Adipose tissue (tissue), 3 donors: ENCODE measurements around the gene MFSD2A. TPM values are rescaled to one million over a fixed set of nuclear protein-coding genes. Genes with fewer than 3 reads are reported as not detected.

ENCODE experiments used
- H3K27ac ChIP-seq: one replicate; pipeline ENCODE4 v1.5.1; 2013; ENCODE audit warnings: low read depth, low read length
- WGBS, 3 donors: extraction: QIAGEN DNeasy Blood & Tissue Kit; methylation state at CpG; one replicate each; pipeline ENCODE4 v1.1.7; 2013; 5-methylcytosine and 5-hydroxymethylcytosine counted together
- polyA plus RNA-seq, 3 donors: library from polyadenylated mRNA; stranded (reverse); fragments of 200-250 nt; gene quantifications; one replicate each; pipeline ENCODE4 v1.2.3, GENCODE V29; 2013
- donor health status: healthy with polysubstance abuse.
- donor health status: Bipolar disorder and iron deficiency.
- donor health status: healthy.

The MFSD2A gene
- polyA plus RNA-seq, 3 donors = 0.35 to 21.0 (median 1.5) TPM

DNA sequence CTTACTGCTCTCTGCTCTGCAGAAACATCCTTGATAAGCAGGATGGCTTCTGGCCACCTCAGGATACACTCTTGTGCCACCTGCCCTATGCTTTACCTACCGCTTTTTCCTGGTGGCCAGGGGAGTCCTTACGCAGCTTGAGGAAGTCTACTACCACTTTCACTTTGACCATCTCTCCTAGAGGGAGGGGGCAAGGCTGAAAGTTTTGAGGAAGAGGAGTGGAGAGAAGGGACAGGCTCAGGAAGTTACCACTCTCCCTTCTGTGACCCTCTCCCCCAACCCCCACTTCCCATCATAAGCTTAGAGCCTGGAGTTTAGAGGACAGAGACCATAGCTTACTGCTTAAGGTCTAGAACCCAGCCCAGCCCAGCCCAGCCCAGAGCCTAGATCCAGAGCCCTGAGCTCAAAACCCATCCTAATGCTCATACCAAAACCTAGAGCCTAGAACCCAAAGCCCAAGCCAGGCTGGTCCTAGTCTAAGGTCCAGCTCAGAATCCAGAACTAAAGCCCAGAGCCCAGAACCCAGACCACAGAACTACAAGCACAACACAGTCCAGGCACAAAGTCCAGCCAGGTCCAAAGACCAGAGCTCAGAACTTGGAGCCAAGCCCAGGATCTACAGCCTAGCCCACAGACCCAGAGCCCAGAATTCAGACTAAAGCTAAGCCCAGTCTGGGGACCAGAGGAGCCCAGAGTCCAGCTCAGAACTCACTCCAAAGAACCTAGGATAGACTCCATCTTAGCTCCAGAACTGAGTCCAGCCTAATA lies 18.0 kb upstream of the MFSD2A start:
- no peak overlapping the region for H3K27ac ChIP-seq

DNA sequence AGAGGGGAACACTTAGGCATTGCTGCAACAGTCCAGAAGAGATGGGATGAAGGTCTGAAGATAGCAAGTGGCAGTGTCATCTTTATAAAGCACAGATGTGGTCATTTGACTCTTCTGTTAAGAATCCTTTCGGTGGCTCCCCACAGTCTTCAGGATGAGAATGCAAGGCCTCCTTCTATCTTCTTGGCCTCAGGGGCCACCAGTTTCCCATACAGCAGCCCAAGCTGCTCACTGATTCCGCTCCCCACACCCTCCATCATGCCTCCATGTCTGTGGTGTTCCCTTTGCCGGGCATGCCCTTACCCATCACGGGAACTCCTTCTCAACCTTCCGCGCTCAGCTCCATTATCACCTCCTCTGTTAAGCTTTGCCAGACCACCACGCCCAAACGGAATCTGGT lies 16.1 kb upstream of the MFSD2A start:
- no peak overlapping the region for H3K27ac ChIP-seq
- 91 to 97% (median 96%) methylated on average over 8 of the region's 8 CpGs for WGBS, 3 donors

More for the DNA sequence above, 18.0 kb upstream of the MFSD2A start:
- 55 to 97% (median 59%) methylated on average over 2 of the region's 2 CpGs for WGBS, 3 donors

DNA sequence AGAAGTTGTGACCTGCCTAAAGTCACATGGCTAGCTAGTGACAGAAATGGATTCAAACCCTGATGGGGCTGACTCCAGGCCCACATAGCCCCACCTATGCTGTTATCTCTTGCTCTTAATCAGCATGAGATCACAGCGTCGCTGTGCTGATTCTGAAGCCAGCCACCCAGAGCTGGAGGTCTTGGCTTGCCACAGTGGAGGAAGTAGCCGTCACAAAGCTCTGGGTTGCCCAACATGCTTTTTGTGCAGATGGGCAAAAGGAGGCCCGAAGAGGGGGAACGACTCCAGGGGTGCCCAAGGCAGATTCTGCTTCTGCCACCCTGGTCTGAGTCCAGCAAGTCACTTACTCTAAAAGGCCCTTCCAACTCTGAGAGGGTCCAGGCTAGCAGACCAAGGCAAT lies 14.7 kb upstream of the MFSD2A start:
- 37 to 64% (median 46%) methylated on average over 5 of the region's 5 CpGs for WGBS, 3 donors
- H3K27ac ChIP-seq = no peak overlapping the region

DNA sequence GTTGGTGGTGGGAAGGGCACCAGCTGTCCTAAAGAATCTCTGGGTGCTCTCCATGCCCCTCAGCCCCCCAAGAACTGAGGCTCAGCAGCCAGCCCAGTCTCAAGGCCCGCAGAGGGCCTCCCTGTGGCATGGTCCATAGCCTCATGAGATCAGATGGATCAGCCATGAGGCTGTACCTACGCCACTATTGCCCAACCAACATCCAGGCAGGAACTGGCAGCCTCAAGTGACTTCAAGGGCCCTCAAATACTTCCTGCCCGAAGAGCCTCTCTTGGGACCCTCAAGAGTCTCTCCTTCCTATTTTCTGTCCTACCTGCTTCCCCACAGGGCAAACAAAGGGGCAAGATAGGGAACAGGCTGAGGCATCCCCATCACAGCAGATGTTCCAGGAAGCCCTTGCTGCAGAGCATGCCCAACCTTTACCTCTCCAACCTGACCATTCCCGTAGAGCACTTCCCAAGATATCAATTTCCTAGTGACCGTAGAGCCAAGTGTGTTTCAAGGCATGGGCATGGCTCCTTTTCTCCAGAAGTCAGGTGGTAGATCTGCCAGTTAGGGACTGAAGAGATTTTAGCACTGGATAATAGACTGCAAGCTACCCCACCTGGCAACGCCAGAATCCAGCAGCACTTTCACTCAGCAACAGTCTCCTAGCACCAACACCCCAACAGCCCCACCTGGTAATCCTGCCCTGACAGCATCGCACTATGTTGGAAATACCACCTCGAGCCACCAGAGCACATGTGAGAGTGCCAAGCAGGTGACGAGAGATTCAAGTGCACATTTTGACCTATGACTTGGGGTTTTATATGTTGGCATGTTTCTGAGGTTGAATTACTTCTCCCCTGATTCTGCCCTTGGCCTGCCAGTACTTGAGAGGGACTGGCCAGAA lies 13.7 kb upstream of the MFSD2A start:
- 82 to 84% (median 84%) methylated on average over 9 of the region's 9 CpGs for WGBS, 3 donors
- no peak overlapping the region for H3K27ac ChIP-seq

DNA sequence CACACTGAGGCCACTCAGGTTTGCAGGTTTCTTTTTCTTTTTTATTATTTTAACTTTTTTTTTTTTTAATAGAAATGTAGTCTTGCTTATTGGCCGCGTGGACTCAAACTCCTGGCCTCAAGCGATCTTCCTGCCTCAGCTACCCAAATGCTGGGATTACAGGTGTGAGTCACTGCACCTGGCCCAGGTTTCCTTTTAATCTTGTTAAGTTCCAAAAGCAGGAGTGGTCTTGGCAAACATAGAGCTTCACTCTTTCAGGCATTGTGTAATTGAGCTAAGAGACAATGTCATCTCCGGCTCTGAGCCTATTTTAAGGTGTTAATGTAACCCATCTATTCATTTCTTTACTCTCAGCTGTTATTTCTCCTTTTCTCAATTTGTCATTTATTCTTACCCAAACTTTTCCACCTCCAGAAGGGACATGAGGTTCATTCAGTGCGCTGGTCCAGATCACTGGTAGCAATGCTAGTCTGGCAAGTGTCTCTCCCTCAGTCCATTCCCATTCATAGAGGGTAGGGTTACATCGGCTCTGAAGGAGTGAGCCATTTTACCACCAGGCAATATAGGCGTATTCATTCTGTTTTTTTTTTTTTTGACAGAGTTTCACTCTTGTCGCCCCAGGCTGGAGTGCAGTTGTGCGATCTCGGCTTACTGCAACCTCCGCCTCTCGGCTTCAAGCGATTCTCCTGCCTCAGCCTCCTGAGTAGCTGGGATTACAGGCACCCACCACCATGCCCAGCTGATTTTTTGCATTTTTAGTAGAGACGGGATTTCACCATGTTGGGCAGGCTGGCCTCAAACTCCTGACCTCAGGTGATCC lies 11.3 kb upstream of the MFSD2A start:
- no peak overlapping the region for H3K27ac ChIP-seq
- 87 to 91% (median 90%) methylated on average over 14 of the region's 14 CpGs for WGBS, 3 donors

DNA sequence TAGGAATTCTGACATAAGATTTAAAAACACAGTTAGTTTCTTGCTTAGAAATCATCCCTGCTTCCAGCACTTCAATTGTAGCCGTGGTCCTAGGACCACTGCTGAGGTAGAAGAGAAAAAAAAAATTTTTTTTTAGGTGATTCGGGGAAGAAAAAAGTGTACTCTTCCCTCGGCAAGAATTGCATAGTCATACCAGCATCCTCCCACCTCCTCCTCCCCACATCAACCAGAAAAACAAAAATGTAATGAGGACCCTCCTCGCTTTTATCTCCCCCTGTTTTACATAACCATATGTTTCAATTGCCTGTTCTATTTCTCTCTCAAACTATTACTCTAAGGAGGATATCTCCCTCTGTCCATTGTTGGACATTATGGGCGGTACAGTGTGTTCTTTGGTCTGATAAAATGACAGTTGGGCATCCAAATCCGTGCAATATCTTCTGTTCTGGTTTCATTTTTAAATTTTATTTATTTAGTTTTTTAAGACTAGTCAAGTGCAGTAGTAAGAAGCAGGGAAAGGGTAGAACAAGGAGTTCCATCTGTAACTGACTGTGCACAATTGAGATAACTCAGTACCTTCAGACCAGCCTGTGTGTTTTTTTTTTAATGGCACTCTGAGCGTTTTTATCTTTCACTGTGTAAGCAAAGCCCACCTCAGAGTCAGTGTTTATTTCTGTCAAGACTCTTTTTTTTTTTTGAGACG lies 10.4 kb upstream of the MFSD2A start:
- H3K27ac ChIP-seq = no peak overlapping the region
- WGBS, 3 donors = 40 to 52% (median 50%) methylated on average over 8 of the region's 8 CpGs

DNA sequence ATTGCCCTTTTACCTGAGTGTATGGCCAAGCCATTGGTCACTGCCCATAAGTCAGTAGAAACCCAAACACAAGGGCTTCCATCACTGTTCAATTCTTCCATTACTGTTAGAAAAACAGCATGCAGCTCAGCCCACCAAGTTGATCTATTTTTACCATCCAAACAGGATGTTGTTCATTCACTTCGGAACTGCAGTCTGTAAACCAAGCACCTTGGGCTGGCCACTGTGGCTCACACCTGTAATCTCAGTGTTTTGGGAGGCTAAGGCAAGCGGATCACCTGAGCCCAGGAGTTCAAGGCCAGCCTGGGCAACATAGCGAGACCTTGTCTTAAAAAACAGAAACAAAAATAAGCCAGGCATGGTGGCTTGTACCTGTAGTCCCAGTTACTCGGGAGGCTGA lies 8.7 kb upstream of the MFSD2A start:
- H3K27ac ChIP-seq = no peak overlapping the region
- 78 to 82% (median 79%) methylated on average over 4 of the region's 4 CpGs for WGBS, 3 donors

DNA sequence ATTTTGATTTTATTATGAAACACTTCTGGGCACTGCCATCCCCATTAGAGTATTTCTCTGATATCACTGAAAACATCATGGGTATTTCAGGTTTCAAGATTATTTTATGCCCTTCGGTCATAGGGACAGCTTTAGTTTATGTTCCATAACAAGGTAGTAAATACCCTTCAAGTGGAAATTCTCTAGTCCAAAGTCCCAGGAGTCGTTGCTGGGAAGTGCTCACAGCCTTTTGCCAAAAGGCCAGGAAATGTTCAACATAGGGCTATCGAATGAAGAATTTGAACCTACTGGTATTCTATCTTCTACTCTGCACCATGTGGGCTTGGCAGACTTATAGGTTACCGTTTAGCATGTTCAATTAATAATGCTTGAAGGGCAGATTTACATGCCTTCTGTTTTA lies 7.7 kb upstream of the MFSD2A start:
- 68 to 80% (median 76%) methylated on average over 4 of the region's 4 CpGs for WGBS, 3 donors
- no peak overlapping the region for H3K27ac ChIP-seq

DNA sequence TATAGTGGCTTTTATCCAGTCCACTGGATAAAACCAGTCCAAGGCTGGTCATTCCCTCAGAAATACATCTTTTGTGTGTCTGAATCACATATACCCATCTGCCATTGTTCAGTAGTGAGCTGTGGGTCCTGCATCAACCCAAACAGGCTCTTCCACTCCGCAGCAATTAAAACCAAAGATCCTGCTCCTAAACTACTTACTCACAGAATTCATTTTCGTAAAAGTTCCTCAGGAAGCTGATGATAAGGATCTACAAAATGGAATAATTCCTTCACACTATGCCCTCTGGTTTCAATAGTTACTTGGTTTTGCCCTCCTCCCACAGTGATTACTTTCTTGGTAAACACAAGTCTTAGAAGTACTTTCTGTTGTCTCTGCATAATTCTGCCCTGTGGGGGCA lies 5.1 kb upstream of the MFSD2A start:
- WGBS, 3 donors = 80 to 88% (median 87%) methylated on average over 2 of the region's 2 CpGs
- H3K27ac ChIP-seq = no peak overlapping the region

DNA sequence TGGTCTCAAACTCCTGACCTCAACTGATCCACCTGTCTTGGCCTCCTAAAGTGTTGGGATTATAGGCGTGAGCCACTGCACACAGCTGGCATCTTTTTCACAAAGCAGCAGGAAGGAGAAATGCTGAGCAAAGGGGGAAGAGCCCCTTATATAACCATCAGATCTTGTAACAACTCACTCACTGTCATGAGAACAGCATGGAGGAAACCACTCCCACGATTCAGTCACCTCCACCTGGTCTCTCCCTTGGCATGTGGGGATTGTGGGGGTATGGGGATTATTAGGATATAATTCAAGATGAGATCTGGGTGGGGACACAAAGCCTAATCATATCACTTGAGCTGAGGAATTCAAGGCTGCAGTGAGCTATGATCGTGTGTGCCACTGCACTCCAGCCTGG lies 3.0 kb upstream of the MFSD2A start:
- 68 to 77% (median 69%) methylated on average over 3 of the region's 3 CpGs for WGBS, 3 donors
- H3K27ac ChIP-seq = no peak overlapping the region

DNA sequence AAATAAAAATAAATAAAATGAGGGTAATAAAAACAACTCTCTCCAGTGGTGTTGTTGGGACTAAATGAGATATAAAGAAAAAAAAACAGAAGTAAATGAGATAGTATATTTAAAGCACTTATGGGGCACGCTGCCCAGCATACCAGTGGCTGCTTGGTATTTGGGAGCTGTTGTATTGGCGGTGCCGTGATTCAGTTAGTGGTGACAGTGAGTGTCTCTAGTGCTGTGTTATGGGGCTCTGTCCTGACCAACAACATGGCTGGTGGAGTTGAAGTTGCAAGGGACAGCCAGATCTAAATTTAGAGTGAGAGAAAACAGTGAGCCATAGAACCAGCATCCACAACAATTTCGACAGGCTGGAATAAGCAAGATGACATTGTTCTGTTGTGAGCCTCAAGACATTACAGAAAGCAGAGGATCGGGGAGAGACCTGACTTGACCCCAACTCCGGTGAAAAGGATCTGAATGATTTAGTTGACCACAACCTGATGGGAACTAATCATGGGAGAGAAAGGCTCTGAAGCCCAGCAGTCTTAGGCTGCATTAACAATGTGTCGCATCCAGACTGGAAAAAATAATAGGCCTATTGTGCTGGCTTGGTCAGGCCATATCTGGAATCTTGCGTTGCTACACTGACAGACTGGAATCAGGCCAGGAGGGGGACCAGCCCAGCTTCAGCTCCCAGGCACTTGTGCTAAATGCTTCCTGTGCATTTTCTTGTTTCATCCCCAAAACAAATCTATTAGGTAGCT lies 2.4 kb upstream of the MFSD2A start:
- 71 to 84% (median 77%) methylated on average over 8 of the region's 8 CpGs for WGBS, 3 donors

DNA sequence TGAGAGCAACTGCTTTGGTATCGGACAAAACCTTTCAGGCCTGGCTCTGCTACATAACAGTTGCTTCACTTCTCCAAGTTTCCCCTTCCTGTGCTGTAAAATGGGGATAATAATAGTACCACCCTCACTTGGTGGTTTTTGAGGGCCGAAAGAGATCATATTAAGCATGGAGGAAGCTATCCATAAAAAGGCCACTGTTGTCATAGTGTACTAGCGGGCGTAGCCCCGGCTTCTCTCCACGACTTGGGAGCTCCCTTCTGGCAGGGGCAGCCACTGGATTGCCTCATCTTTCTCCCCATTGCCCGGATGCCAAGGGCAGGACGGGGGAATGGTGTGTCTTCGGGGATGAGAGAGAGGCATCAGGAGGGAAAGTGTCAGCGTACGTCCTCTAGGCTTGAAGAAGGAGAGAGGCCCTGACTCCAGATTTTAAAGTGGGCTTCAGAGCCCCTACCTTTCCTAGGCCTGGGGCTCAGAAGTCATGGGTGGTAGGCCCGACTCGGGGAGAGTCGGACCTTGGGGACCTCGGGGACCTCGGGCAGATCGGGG lies 548 bp upstream of the MFSD2A start:
- WGBS, 3 donors = 37 to 67% (median 41%) methylated on average over 16 to 17 of the region's 17 CpGs

More for the DNA sequence above, 2.4 kb upstream of the MFSD2A start:
- no peak overlapping the region for H3K27ac ChIP-seq

DNA sequence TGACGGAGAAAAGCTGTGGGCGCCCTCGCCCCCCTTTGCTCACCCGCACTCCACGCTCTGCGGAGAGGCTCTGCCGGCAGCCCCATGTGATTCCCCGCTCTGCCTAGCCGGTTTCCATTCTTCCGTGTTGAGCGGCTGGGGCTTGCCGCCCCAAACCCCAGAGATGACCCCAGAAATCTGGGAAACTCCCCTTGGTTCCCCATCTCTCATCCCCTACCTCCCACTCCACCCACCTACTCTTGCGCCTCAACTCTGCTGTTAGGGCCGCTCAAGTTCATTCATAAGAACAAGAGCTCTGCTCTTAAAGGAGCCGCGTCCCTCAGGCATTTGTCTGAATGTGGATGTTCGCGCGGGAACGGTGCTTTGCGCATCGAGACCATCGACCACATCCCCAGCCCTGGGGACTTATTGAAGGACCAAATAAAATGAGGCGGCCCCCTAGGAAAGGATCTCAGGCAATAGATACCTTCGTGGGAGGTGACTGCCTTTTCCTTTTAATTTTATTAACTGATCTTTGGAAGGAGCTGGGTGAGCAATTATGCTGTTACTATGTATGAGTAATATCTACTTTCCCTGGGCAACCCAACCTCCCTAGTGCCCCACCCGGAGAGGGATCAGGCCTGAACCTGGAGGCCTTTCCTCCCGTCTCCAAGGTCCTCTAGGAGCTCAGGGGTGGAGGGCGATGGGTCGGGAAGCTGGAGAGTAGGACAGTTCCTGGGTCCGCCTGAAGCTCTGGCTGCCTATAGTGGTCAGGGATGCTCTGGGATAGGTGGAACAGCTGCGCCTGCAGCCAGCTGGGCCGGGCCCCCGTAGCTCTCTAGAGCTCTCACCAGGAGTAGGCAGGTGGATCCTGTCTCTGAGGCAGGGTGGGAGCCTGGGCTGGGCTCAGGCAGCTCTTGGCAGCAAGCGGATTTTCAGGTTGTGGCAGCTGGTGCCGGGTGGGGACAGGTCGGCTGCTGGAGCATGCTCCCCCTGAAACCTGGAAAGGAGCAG lies 898 bp downstream of the MFSD2A start:
- 13 to 14% (median 14%) methylated on average over 33 to 36 of the region's 36 CpGs for WGBS, 3 donors
- H3K27ac ChIP-seq = no peak overlapping the region

More for the DNA sequence above, 548 bp upstream of the MFSD2A start:
- no peak overlapping the region for H3K27ac ChIP-seq

DNA sequence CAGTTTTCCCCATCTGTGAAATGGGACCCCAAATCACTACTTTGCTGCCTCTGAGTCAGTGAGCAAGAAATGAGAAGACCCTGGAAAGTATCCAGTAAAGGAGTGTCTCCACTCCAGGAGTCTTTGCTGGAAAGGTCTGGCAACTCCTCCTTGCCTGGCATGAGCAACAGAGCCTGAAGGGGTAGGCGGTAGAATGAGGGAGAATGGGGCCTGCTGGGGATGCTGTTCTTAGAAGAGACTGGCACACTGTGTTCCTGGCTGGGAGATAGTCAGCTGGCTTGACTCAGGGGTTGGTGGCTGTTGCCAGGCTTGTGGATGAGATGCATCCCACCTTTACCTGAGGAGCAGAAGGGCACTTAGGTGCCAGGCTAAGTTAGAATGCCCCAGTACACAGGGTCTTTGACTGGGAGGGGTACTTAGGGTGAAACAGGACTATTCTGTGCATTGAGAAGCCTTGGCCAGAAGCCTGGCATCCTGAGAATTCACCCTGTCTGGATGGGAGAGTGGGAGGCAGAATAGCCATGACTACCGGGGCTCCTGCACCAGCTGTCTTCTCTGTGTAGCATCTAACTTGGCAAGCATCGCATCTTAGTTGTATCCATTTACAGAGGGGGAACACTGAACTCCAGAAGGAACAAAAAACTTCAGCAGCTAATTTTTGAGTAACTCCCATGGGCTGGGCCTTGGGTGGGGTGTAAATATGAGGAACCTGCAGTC lies 2.5 kb downstream of the MFSD2A start:
- H3K27ac ChIP-seq = no peak overlapping the region
- WGBS, 3 donors = 79 to 88% (median 81%) methylated on average over 3 of the region's 3 CpGs

DNA sequence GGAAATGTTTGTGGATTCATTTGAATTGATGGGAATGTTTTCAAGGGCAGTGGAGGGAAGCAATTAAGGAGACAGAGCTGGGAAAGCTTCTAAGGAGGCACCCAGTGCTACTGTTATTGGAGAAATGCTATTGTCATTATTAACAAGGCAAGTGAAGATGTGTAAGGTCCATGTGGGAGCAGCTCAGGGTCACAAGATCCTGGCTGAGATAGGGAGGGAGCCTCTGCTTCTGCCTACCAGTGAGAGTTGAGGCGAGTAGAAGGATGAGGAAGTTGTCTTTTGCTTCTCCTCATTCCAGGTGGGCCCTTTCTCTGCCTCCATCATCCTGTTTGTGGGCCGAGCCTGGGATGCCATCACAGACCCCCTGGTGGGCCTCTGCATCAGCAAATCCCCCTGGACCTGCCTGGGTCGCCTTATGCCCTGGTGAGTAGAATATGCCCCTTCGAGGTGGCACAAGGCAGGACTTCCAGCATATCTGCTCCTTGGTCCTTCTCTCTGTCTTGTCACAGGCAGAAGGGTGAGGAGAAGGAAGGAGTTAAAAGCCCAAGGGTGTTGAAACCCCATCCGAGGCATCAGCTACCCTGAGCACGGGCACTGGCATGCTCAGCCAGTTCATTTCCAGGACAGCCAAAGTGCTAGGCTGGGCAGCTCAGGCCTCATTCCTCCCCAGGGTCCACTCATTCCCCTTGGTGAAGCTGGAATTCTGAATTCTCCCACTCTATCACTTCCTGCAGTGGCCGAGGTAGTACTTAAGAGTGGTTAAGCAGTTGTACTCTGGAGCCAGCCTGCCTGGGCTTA lies 3.7 kb downstream of the MFSD2A start:
- H3K27ac ChIP-seq = no peak overlapping the region

More for the DNA sequence above, 3.7 kb downstream of the MFSD2A start:
- 58 to 73% (median 59%) methylated on average over 7 of the region's 7 CpGs for WGBS, 3 donors
